ENCODE results near the gene CAMK2B. TPM values are rescaled to one million over a fixed set of nuclear protein-coding genes. Genes with fewer than 3 reads are reported as not detected.

Gene CAMK2B
- total RNA-seq, 1 experiment from 2014 or later, result not detected

GRCh38 chr7:44321796-44322195 is 3.6 kb downstream of the CAMK2B start:
- H3K9me3 ChIP-seq, result no peaks in the 10 kb centered on the region
- CTCF ChIA-PET, result no interaction called here
- BruUV-seq (replicated peaks), result no TSS peak
- no peaks in the 10 kb centered on the region for H3K36me3 ChIP-seq (ENCODE audit: control insufficient read depth, insufficient read depth, low read length)
- POLR2A ChIA-PET, result no interaction called here
- peaks cover 4% of the 10 kb centered on the region for H3K27me3 ChIP-seq (replicated peaks; ENCODE audit: control insufficient read depth, insufficient read depth, low read length)
- H3K4me1 ChIP-seq, result 0 out of 2 replicates have a peak, but pooled peaks cover 3% of the 10 kb centered on the region
- peaks cover 7% of the 10 kb centered on the region for H3K4me1 Mint-ChIP-seq (ENCODE audit: low read depth, unreplicated experiment)
- H3K4me3 Mint-ChIP-seq (ENCODE audit: unreplicated experiment), result no peak overlapping the region
- no peak overlapping the region for H3K27ac Mint-ChIP-seq (ENCODE audit: unreplicated experiment)
- H3K36me3 Mint-ChIP-seq (ENCODE audit: insufficient read depth, unreplicated experiment), result no peaks in the 10 kb centered on the region
- no peak overlapping the region for H3K4me3 ChIP-seq (ENCODE audit: low read depth, low read length)
- intact Hi-C loops (cut with micrococcal nuclease; ENCODE audit: unreplicated experiment), result no loop called here
- DNase-seq, result no peak
- peaks cover 32% of the 10 kb centered on the region for H3K27me3 Mint-ChIP-seq (ENCODE audit: insufficient read depth, unreplicated experiment)
- no peaks in the 10 kb centered on the region for H3K9me3 Mint-ChIP-seq (ENCODE audit: unreplicated experiment)
- TF ChIP-seq CTCF (IDR thresholded peaks at IDR 0.05; ENCODE audit: insufficient read depth in 1 of 2, low read depth in 1 of 2, low read length in 1 of 2, severe bottlenecking in 1 of 2, unreplicated experiment in 1 of 2), result no peak

- DNase-seq, result no peak
- Histone ChIP-seq H3K9me3 (peaks cover 2% of the 10 kb centered on the region; the same call in 1 of the 2 replicates), H3K4me1 (0 out of 2 replicates have a peak, but pooled peaks cover 3% of the 10 kb centered on the region), H3K27me3 (replicated peaks; ENCODE audit: control insufficient read depth, insufficient read depth, low read length) (peaks cover 3% of the 10 kb centered on the region), H3K4me3 (ENCODE audit: low read depth, low read length) (no peak overlapping the region), H3K36me3 (ENCODE audit: control insufficient read depth, insufficient read depth, low read length) (no peaks in the 10 kb centered on the region)
- no peaks in the 10 kb centered on the region for H3K36me3 Mint-ChIP-seq (ENCODE audit: insufficient read depth, unreplicated experiment)
- peaks cover 2% of the 10 kb centered on the region for H3K9me3 Mint-ChIP-seq (ENCODE audit: unreplicated experiment)
- peaks cover 27% of the 10 kb centered on the region for H3K27me3 Mint-ChIP-seq (ENCODE audit: insufficient read depth, unreplicated experiment)
- no TSS peak for BruUV-seq (replicated peaks)
- no peak overlapping the region for H3K4me3 Mint-ChIP-seq (ENCODE audit: unreplicated experiment)
- ChIA-PET POLR2A (no interaction called here), CTCF (no interaction called here)
- intact Hi-C loops (cut with micrococcal nuclease; ENCODE audit: unreplicated experiment), result no loop called here
- no peak overlapping the region for H3K27ac Mint-ChIP-seq (ENCODE audit: unreplicated experiment)
- TF ChIP-seq CTCF (IDR thresholded peaks at IDR 0.05; ENCODE audit: insufficient read depth in 1 of 2, low read depth in 1 of 2, low read length in 1 of 2, severe bottlenecking in 1 of 2, unreplicated experiment in 1 of 2), result no peak
- peaks cover 5% of the 10 kb centered on the region for H3K4me1 Mint-ChIP-seq (ENCODE audit: low read depth, unreplicated experiment)
Observed at GRCh38 chr7:44320794-44321371, 4.5 kb downstream of the CAMK2B start.

GRCh38 chr7:44320141-44320540 is 5.3 kb downstream of the CAMK2B start:
- intact Hi-C loops (cut with micrococcal nuclease; ENCODE audit: unreplicated experiment), result no loop called here
- TF ChIP-seq CTCF (IDR thresholded peaks at IDR 0.05; ENCODE audit: insufficient read depth in 1 of 2, low read depth in 1 of 2, low read length in 1 of 2, severe bottlenecking in 1 of 2, unreplicated experiment in 1 of 2), result no peak
- Mint-ChIP-seq H3K9me3 (ENCODE audit: unreplicated experiment) (peaks cover 9% of the 10 kb centered on the region), H3K36me3 (ENCODE audit: insufficient read depth, unreplicated experiment) (no peaks in the 10 kb centered on the region), H3K4me3 (ENCODE audit: unreplicated experiment) (no peak overlapping the region), H3K27ac (ENCODE audit: unreplicated experiment) (no peak overlapping the region), H3K4me1 (ENCODE audit: low read depth, unreplicated experiment) (no peaks in the 10 kb centered on the region), H3K27me3 (ENCODE audit: insufficient read depth, unreplicated experiment) (peaks cover 24% of the 10 kb centered on the region)
- peaks cover 2% of the 10 kb centered on the region; the same call in 1 of the 2 replicates for H3K27me3 ChIP-seq (replicated peaks; ENCODE audit: control insufficient read depth, insufficient read depth, low read length)
- CTCF ChIA-PET, result no interaction called here
- peaks cover 6% of the 10 kb centered on the region; the same call in 1 of the 2 replicates for H3K9me3 ChIP-seq
- no peak for DNase-seq
- no TSS peak for BruUV-seq (replicated peaks)
- 0 out of 2 replicates have a peak, but pooled peaks cover 3% of the 10 kb centered on the region for H3K4me1 ChIP-seq
- H3K4me3 ChIP-seq (ENCODE audit: low read depth, low read length), result no peak overlapping the region
- no peaks in the 10 kb centered on the region for H3K36me3 ChIP-seq (ENCODE audit: control insufficient read depth, insufficient read depth, low read length)
- POLR2A ChIA-PET, result no interaction called here

Measured in Caco-2 (cell line).